ENCODE data around the gene ZBTB5. TPM values are rescaled to one million over a fixed set of nuclear protein-coding genes. Genes with fewer than 3 reads are reported as not detected.

The ZBTB5 gene
- total and polyA plus RNA-seq, 2 of the 4 experiments (the other 2 are of a cell fraction), result 6.3 to 9.1 TPM

- no peak overlapping the region for H3K56ac ChIP-seq (ENCODE audit: extremely low read depth, insufficient read depth, low read length)
- no peak overlapping the region for H4K8ac ChIP-seq (ENCODE audit: low read depth in 2 of 2, low read length in 2 of 2)
- dilution Hi-C loops (cut with HindIII; ENCODE audit: low sequenced_read_pairs, unreplicated experiment) (no loop called here), in situ Hi-C loops (cut with MboI; ENCODE audit: low sequenced_read_pairs) (no loop called here), intact Hi-C loops (cut with micrococcal nuclease) (no loop called here)
- no peak overlapping the region for H2BK20ac ChIP-seq (ENCODE audit: low read depth, low read length)
- DNase-seq (peak; percentile 11), ATAC-seq (ENCODE audit: low read depth) (peak; percentile 39)
- no peak overlapping the region for H4K5ac ChIP-seq (ENCODE audit: low read depth, low read length)
- H3K18ac ChIP-seq (ENCODE audit: low read depth, low read length), result no peak overlapping the region
- no peak overlapping the region for H2AFZ ChIP-seq (replicated peaks; ENCODE audit: low read length, poor library complexity)
- H3K4me3 ChIP-seq (ENCODE audit: insufficient read depth, low read depth, low read length), result no peak overlapping the region
- 100% methylated on average over 2 of the region's 7 CpGs; no CpG with 5 or more reads in 1 of the 2 experiments for WGBS, 2 experiments (ENCODE audit: extremely low coverage in 2 of 2, insufficient read length in 1 of 2)
- no peak overlapping the region for H2BK5ac ChIP-seq (ENCODE audit: low read depth, low read length, poor library complexity, severe bottlenecking)
- no peak overlapping the region for H2AK5ac ChIP-seq (ENCODE audit: low read depth, low read length)
- BruUV-seq (replicated peaks), result no TSS peak
- no peaks in the 10 kb centered on the region for H3K9me3 ChIP-seq (ENCODE audit: control insufficient read depth, insufficient read depth, low read length)
- H3K79me1 ChIP-seq (ENCODE audit: low read depth in 1 of 2, low read length in 2 of 2), result peaks cover 40 to 46% of the 10 kb centered on the region in 2 experiments
- H3K9ac ChIP-seq (ENCODE audit: low read depth, low read length), result no peak overlapping the region
- no peak overlapping the region for H3K4me2 ChIP-seq (ENCODE audit: low read depth, low read length)
- H3K4me1 ChIP-seq (ENCODE audit: control insufficient read depth, insufficient read depth, low read length), result peaks cover 4% of the 10 kb centered on the region; the same call in 1 of the 2 replicates
- peaks cover 7% of the 10 kb centered on the region for H3K9me1 ChIP-seq (ENCODE audit: insufficient read depth, low read length)
- no peak overlapping the region for H4K91ac ChIP-seq (ENCODE audit: insufficient read depth, low read depth, low read length)
- H2BK120ac ChIP-seq (ENCODE audit: low read depth, low read length), result no peak overlapping the region
- no peak overlapping the region for H3K4ac ChIP-seq (ENCODE audit: low read depth, low read length)
- H2BK15ac ChIP-seq (ENCODE audit: low read depth, low read length), result no peak overlapping the region
- peaks cover 15% of the 10 kb centered on the region; the same call in 1 of the 2 replicates for H4K20me1 ChIP-seq (ENCODE audit: insufficient read depth, low read length)
- POLR2A ChIA-PET (ENCODE audit: unreplicated experiment), result no interaction called here
- H3K23ac ChIP-seq (ENCODE audit: low read depth, low read length), result no peak overlapping the region
- peaks cover 56% of the 10 kb centered on the region for H3K36me3 ChIP-seq (ENCODE audit: control insufficient read depth, insufficient read depth, low read length)
- H3K14ac ChIP-seq (replicated peaks; ENCODE audit: low read depth, low read length), result no peak overlapping the region
- H3K27me3 ChIP-seq (ENCODE audit: control insufficient read depth, insufficient read depth, low read length), result no peaks in the 10 kb centered on the region
- H2AK9ac ChIP-seq (replicated peaks; ENCODE audit: low read depth, low read length, poor library complexity), result no peak overlapping the region
- CTCF ChIA-PET, result no interaction called here
- no peak overlapping the region for H3K27ac ChIP-seq (ENCODE audit: insufficient read depth, low read length)
- no peak for TF ChIP-seq NFE2L2 (IDR thresholded peaks at IDR 0.05; ENCODE audit: low read depth, low read length)
- TF ChIP-seq CTCF (conservative IDR thresholded peaks at IDR 0.05; ENCODE audit: low read depth, low read length), result no peak
- TF ChIP-seq RCOR1 (IDR thresholded peaks at IDR 0.05; ENCODE audit: insufficient replicate concordance, low read length), result no peak
- TF ChIP-seq, protein P1, sequence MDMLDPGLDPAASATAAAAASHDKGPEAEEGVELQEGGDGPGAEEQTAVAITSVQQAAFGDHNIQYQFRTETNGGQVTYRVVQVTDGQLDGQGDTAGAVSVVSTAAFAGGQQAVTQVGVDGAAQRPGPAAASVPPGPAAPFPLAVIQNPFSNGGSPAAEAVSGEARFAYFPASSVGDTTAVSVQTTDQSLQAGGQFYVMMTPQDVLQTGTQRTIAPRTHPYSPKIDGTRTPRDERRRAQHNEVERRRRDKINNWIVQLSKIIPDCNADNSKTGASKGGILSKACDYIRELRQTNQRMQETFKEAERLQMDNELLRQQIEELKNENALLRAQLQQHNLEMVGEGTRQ (IDR thresholded peaks at IDR 0.05; ENCODE audit: low read depth, low read length), result no peak
- no peak for TF ChIP-seq MXI1 (IDR thresholded peaks at IDR 0.05; ENCODE audit: borderline replicate concordance, low read depth, low read length)
- TF ChIP-seq ELK1 (IDR thresholded peaks at IDR 0.05; ENCODE audit: borderline replicate concordance, low read depth, low read length), result no peak
- no peak for TF ChIP-seq FOS (IDR thresholded peaks at IDR 0.05; ENCODE audit: low read depth, low read length)
- no peak for TF ChIP-seq RAD21 (IDR thresholded peaks at IDR 0.05; ENCODE audit: low read length)
- no peak for TF ChIP-seq CHD1 (IDR thresholded peaks at IDR 0.05; ENCODE audit: low read depth, low read length)
- TF ChIP-seq MAZ (IDR thresholded peaks at IDR 0.05; ENCODE audit: borderline replicate concordance, low read depth, low read length), result no peak
- TF ChIP-seq SMC3 (IDR thresholded peaks at IDR 0.05; ENCODE audit: low read depth, low read length), result no peak
- TF ChIP-seq CEBPB (IDR thresholded peaks at IDR 0.05; ENCODE audit: low read depth, low read length), result no peak
- TF ChIP-seq MAFK (IDR thresholded peaks at IDR 0.05; ENCODE audit: low read depth, low read length), result no peak
- TF ChIP-seq RFX5 (IDR thresholded peaks at IDR 0.05; ENCODE audit: low read depth, low read length), result no peak
Measured at GRCh38 chr9:37433867-37434371, 31.3 kb downstream of the ZBTB5 start.

Measured in IMR-90 (cell line).